T-helper 2 cell treated with Interferon-gamma antibody and Interleukin-4, amounts not matched to agents 5 μg/mL and 100 μg/mL, for 36 hours (primary cell): Measurements from ENCODE around the gene SLC4A3.

ENCODE experiments used
- DNase-seq: peaks from one replicate; pipeline ENCODE4 v3.0.0; 2021; ENCODE audit warnings: low spot score
- H3K27ac Mint-ChIP-seq: one replicate; pipeline ENCODE4 v1.8.0; 2021; ENCODE audit warnings: mild to moderate bottlenecking, mixed read lengths
- H3K27me3 Mint-ChIP-seq: one replicate; pipeline ENCODE4 v1.8.0; 2021; ENCODE audit warnings: low read depth, mixed read lengths
- H3K36me3 Mint-ChIP-seq: one replicate; pipeline ENCODE4 v1.8.0; 2021; ENCODE audit warnings: low read depth, mixed read lengths
- H3K4me1 Mint-ChIP-seq: one replicate; pipeline ENCODE4 v1.8.0; 2021; ENCODE audit warnings: low read depth, mixed read lengths
- H3K4me3 Mint-ChIP-seq: one replicate; pipeline ENCODE4 v1.8.0; 2022; ENCODE audit warnings: mild to moderate bottlenecking, moderate library complexity, mixed read lengths
- H3K9me3 Mint-ChIP-seq: one replicate; pipeline ENCODE4 v1.8.0; 2021; ENCODE audit warnings: mixed read lengths

SLC4A3 gene

DNA sequence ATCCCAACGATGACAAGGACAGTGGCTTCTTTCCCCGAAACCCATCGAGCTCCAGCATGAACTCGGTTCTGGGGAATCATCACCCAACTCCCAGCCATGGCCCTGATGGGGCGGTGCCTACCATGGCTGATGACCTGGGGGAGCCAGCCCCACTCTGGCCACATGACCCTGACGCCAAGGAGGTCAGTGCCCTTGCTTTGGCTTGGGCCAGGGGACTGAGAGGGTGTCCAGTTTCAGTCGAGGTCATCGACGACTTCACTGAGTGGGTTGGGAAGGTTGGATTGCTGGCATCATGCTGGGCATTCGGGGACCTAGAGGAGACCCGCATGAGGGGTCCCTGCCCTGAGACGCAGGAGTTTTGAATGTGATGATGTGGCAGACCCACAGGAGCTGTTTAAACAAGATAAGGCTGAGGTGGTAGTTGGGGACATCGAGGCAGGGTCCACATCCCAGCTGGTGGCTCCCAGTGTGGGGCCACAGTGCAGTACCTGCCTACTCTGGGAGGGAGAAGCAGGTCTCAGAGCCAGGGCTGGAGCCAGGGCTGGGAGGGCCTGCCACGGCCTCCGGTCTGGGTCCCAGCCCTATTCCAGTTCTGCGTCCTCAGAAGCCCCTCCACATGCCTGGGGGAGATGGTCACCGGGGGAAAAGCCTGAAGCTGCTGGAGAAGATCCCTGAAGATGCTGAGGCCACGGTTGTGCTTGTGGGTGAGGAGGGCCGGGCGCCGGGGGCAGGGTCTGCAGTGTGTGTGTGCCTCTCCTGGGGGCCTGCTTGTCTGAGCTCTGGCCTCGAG is 6.0 kb downstream of the SLC4A3 start:
- Mint-ChIP-seq H3K4me1 (no peaks in the 10 kb centered on the region), H3K9me3 (no peaks in the 10 kb centered on the region), H3K27me3 (peaks cover 4% of the 10 kb centered on the region), H3K36me3 (no peaks in the 10 kb centered on the region), H3K4me3 (no peak overlapping the region), H3K27ac (no peak overlapping the region)
- DNase-seq, result no peak

DNA sequence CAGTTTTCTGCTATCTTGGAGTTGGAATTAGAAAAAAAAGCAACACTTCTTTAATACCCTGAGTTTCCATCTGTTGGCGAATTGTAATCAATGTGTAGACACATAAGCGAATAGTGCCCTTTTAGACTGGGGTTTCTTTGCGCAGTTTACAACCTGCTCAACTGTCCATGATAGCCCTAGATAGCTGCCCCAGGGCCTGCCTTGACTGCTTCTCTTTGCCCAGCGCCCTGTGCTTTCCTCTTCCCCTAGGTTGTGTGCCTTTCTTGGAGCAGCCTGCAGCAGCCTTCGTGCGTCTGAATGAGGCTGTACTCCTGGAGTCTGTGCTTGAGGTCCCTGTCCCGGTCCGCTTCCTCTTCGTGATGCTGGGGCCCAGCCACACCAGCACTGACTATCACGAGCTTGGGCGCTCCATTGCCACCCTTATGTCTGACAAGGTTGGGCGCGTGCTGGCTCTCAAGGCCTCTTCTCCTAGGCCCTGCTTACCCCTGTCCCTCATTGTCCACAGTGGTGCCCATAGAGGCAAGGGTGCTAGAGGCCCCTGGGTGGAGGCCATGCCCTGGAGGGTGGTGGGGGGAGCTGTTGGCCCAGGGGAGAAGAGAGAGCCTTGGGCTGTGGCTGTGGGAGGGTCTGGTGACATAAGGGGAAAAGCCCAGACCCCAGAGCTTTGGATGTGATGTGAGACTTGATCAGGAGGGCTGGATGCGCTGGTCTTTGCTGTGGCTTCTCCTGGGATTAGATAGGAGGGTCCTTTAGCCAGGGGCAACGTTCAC is 6.9 kb downstream of the SLC4A3 start:
- no peaks in the 10 kb centered on the region for H3K36me3 Mint-ChIP-seq
- no peaks in the 10 kb centered on the region for H3K4me1 Mint-ChIP-seq
- H3K27ac Mint-ChIP-seq, result no peak overlapping the region
- no peak overlapping the region for H3K4me3 Mint-ChIP-seq
- H3K9me3 Mint-ChIP-seq, result no peaks in the 10 kb centered on the region
- no peak for DNase-seq
- H3K27me3 Mint-ChIP-seq, result no peaks in the 10 kb centered on the region

DNA sequence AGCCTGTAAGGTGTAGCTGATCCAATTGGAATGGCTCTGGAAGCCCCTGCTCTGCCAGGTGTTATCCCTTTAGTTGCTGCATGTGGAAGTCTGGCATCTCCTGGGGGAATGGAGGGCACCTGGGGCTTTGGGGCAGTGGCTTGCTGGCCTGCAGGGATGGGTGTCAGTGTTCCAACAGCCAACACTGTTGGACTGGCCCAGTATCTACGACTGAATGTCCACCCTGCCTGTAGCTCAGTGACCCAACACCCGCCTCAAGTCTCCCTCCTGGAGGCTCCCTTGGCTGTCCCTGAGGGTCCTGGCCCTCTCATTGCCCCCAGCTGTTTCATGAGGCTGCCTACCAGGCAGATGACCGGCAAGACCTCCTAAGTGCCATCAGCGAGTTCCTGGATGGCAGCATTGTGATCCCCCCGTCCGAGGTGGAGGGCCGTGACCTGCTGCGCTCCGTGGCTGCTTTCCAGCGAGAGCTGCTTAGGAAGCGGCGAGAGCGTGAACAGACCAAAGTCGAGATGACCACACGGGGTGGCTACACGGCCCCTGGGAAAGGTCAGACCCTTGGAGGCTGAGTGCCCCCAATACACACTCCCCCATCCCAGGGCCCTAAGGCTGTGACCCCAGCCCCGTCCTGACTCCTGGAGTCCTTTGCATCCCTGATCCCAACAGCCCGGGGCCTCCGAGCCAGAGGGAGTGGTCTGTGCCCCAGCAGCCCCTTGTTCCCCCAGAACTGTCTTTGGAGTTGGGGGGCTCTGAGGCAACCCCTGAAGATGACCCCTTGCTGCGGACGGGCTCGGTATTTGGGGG is 7.7 kb downstream of the SLC4A3 start:
- no peaks in the 10 kb centered on the region for H3K4me1 Mint-ChIP-seq
- H3K4me3 Mint-ChIP-seq, result no peak overlapping the region
- no peaks in the 10 kb centered on the region for H3K9me3 Mint-ChIP-seq
- no peak overlapping the region for H3K27ac Mint-ChIP-seq
- no peaks in the 10 kb centered on the region for H3K27me3 Mint-ChIP-seq
- no peaks in the 10 kb centered on the region for H3K36me3 Mint-ChIP-seq
- no peak for DNase-seq

DNA sequence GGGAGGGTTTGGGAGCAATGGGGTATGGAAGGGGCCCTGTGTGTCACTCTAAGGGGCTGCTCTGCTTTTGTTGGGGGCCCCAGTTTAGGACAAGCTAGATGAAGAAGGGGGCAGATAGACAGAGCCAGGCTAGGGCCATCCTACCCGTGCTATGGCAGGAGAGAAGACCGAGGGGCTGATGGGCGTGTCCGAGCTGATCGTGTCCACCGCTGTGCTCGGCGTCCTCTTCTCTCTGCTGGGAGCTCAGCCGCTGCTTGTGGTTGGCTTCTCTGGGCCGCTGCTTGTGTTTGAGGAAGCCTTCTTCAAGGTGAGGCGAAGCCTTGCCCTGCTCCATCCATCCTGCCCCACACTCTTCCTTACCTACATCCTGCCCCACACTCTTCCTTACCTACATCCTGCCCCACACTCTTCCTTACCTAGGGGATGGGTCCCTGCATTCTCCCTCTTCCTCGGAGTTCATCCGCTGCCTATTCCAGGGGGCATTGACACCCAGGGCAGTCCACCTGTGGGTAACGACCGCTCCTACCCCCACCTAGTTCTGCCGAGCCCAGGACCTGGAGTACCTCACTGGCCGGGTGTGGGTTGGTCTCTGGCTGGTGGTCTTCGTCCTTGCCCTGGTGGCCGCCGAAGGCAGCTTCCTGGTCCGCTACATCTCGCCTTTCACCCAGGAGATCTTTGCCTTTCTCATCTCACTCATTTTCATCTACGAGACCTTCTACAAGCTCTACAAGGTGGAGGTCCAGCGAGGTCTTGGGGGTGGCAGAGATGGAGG is 8.9 kb downstream of the SLC4A3 start:
- Mint-ChIP-seq H3K4me3 (no peak overlapping the region), H3K36me3 (no peaks in the 10 kb centered on the region), H3K4me1 (no peaks in the 10 kb centered on the region), H3K27ac (no peak overlapping the region), H3K9me3 (no peaks in the 10 kb centered on the region), H3K27me3 (no peaks in the 10 kb centered on the region)
- no peak for DNase-seq

DNA sequence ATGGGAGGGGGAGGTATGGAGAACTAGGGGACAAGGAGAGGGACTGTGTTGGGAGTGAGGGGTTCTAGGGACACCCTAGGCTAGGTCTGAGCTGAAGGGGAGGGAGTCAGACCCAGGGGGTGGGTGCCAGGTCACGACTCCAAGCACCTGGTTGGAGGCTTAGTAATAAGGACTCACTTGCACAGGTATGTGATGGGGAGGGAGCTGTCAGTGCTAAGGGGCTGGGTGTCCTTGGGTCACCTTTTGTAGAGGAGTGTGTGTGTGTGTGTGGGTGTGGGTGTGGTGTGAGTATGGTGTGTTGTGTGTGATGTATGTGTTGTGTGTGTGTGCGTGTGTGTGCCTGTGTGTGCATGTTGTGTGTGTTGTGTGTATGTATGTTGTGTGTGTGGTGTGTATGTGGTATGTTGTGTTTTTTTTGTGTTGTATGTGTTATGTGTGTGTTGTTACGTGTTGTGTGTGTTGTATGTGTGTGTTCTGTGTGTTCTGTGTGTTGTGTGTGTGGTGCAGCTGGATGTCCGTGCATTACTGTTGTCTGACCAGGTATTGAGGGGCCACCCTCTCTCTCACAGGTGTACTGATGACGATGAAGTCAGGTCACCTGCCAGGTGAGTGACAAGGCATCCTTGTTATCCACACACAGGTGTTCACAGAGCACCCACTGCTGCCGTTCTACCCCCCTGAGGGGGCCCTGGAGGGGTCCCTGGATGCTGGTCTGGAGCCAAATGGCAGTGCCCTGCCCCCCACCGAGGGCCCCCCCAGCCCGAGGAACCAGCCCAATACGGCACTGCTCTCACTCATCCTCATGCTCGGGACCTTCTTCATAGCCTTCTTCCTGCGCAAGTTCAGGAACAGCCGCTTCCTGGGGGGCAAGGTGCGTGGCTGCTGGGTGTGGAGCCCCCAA is 9.8 kb downstream of the SLC4A3 start:
- H3K4me3 Mint-ChIP-seq, result no peak overlapping the region
- H3K9me3 Mint-ChIP-seq, result no peaks in the 10 kb centered on the region
- H3K27ac Mint-ChIP-seq, result no peak overlapping the region
- no peaks in the 10 kb centered on the region for H3K36me3 Mint-ChIP-seq
- no peaks in the 10 kb centered on the region for H3K27me3 Mint-ChIP-seq
- no peaks in the 10 kb centered on the region for H3K4me1 Mint-ChIP-seq
- no peak for DNase-seq

DNA sequence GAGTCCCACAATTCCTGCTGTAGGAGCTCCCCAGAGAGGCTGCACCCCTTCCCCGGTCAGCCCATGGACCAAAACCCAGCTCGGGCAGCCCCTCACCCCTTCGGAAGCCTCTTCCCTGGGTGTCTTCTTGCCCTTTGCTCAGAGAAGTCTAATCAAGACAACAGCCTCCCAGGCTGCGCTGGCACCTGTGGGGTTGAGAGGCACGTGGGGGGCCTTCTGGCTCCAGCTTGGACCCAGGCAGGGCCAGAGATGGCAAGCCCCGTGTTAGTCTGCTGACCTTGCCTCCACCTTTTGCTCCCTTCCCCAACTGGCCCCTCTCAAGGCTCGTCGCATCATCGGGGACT is 10.4 kb downstream of the SLC4A3 start:
- no peak overlapping the region for H3K27ac Mint-ChIP-seq
- no peaks in the 10 kb centered on the region for H3K27me3 Mint-ChIP-seq
- no peak overlapping the region for H3K4me3 Mint-ChIP-seq
- H3K36me3 Mint-ChIP-seq, result no peaks in the 10 kb centered on the region
- H3K9me3 Mint-ChIP-seq, result no peaks in the 10 kb centered on the region
- peaks cover 4% of the 10 kb centered on the region for H3K4me1 Mint-ChIP-seq
- no peak for DNase-seq

DNA sequence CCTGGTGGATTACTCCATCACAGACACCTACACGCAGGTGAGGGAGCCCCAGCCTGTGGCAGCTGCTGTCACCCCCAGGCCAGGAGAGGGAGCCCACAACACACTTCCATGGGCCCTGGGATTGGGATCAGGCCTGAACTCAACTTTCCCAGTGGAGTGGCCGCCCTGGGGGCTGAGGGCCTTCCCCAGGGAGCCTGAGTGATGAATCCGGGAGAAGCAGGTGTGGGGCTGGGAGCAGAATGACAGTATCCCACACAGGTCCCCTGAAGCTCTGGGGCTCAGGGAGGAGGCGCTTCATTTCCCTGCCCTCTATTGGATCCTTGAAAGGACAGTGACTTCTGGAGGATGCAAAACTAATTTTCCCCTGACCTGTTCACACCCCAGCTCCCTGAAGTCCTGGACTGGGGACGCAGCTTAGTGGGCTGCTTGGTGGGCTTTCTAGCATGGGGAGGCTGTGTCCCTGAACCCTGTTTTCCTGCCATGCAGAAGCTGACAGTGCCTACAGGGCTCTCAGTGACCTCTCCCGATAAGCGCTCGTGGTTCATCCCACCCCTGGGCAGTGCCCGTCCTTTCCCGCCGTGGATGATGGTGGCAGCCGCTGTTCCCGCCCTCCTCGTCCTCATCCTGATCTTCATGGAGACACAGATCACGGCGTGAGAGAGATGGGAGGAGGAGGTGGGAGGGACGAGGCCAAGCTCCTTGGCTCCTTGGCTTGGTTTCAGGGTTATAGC is 11.0 kb downstream of the SLC4A3 start:
- Mint-ChIP-seq H3K27ac (no peak overlapping the region), H3K4me1 (peaks cover 5% of the 10 kb centered on the region), H3K9me3 (no peaks in the 10 kb centered on the region), H3K4me3 (no peak overlapping the region), H3K27me3 (no peaks in the 10 kb centered on the region), H3K36me3 (no peaks in the 10 kb centered on the region)
- DNase-seq, result no peak

DNA sequence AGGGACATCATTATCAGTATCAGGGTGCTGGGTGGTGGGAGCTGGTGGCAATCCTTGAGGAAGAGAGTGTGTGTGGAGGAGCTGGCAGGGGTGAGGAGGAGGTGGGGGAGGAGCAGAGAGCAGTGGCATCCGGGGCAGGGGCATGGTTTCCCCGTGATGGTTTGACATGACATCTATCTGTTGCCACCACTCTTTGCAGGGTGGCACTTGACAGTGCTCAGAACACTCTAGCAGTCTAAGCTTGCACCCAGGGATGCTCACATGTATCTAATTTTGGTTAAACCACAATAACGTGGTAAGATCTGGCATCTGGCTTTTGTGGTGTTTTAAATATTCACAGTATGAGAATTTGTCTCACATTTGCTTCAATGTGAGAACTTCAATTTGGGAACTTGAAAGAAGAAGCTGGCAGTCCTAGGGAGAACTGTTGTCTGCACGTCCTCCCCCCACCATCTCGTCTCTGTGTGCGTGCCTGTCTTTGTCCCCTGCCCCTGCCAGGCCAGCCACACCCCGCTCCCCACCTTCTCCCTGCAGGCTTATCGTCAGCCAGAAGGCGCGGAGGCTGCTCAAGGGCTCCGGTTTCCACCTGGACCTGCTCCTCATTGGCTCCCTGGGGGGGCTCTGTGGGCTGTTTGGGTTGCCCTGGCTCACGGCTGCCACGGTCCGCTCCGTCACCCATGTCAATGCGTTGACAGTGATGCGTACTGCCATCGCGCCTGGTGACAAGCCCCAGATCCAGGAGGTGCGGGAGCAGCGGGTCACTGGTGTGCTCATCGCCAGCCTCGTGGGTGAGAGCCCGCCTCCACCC is 11.7 kb downstream of the SLC4A3 start:
- H3K27ac Mint-ChIP-seq, result no peak overlapping the region
- H3K4me3 Mint-ChIP-seq, result no peak overlapping the region
- H3K4me1 Mint-ChIP-seq, result peaks cover 5% of the 10 kb centered on the region
- no peaks in the 10 kb centered on the region for H3K9me3 Mint-ChIP-seq
- no peaks in the 10 kb centered on the region for H3K36me3 Mint-ChIP-seq
- DNase-seq, result no peak
- no peaks in the 10 kb centered on the region for H3K27me3 Mint-ChIP-seq

DNA sequence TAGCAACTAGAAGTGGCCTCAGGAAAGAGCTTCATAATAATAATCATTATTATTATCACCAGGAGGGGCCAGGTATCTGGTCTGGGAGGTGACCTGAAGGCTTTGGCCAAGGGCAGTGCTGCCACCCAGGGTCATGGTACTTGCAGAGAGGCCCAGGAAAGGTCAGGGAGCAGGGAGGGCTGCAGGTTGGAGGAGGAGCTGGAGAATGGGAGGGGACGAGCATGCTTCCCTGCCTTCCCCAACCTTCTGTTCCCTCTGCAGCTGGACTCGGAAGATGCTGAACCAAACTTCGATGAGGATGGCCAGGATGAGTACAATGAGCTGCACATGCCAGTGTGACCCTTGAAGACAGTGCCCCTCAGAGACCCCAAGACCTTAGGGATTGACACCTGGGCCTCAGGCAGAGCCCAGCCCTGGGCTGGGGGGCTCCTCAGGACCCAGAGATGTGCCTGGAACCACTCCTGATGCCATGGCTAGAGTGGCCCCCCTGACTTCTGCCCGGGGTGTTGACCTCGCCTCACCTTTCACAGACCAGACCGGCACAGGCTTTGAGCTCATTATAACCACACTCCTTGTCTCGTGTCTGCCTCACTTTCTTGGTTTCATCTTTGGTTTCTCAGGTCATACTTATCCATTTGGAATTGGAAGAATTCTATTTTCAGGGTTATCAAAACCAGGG is 14.1 kb downstream of the SLC4A3 start:
- H3K27ac Mint-ChIP-seq, result no peak overlapping the region
- H3K4me1 Mint-ChIP-seq, result peaks cover 5% of the 10 kb centered on the region
- H3K4me3 Mint-ChIP-seq, result no peak overlapping the region
- no peaks in the 10 kb centered on the region for H3K27me3 Mint-ChIP-seq
- H3K36me3 Mint-ChIP-seq, result no peaks in the 10 kb centered on the region
- no peak for DNase-seq
- H3K9me3 Mint-ChIP-seq, result no peaks in the 10 kb centered on the region

DNA sequence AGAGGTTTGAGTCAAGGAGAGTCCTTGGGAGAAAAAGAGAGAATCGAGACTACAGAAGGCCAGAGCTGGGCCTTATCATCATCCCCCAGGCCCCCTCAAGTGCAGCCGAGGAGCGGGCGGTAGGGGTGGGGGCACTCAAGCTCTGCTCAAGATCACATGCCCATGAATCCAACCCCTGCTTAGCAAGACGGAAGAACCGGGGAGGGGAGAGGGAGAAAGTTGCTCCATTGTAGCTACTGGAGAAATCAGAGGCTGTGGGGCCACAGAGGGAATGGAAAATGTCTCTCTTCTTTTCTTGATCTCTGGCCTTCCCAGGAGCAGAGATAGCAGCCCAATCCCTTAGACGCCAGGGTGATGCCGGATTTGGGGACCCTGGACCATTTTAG is 14.6 kb downstream of the SLC4A3 start:
- no peak overlapping the region for H3K4me3 Mint-ChIP-seq
- no peak overlapping the region for H3K27ac Mint-ChIP-seq
- no peaks in the 10 kb centered on the region for H3K9me3 Mint-ChIP-seq
- H3K4me1 Mint-ChIP-seq, result peaks cover 5% of the 10 kb centered on the region
- H3K36me3 Mint-ChIP-seq, result no peaks in the 10 kb centered on the region
- peaks cover 2% of the 10 kb centered on the region for H3K27me3 Mint-ChIP-seq
- no peak for DNase-seq

DNA sequence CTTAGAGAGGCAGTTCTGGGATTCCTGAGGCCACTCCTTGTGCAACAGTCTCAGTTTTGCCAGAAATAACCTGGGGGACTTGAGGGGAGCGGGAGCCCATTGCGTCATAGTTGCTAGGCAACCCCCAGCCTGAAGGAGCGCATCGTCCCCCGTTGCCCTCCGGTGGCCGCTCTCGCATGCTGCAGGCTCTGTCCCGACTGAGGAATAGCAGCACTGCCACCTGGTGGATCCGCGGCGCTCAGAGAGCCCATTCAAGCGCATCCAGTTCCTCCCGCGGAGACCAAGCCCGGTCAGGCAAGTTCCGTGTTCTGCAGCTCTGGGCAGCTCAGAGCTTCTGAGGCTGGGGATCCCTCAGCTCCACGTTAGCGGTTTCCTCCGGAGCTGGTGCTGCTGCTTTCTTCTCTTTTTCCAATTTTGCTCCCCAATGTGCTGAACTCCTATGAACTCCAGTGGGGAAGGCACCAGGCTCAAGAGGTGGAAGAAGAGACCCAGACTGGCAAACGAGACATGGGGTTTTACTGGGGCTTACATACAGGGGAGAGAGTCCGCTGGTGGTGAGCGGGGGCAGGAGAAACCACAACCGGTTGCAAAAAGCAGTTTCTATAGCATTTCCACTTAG is 15.1 kb downstream of the SLC4A3 start:
- Mint-ChIP-seq H3K4me3 (peak overlapping the region; percentile 12), H3K27me3 (peaks cover 3% of the 10 kb centered on the region), H3K27ac (no peak overlapping the region), H3K36me3 (no peaks in the 10 kb centered on the region), H3K9me3 (no peaks in the 10 kb centered on the region), H3K4me1 (peaks cover 5% of the 10 kb centered on the region)
- peak; percentile 84 for DNase-seq
